GM12891 (cell line): ENCODE results near the gene TBX6.

Experiments
- POLR2A ChIP-seq: IDR thresholded peaks from 2 replicates; pipeline ENCODE4 v1.6.1; 2011; ENCODE audit warnings: low read depth, low read length, control low read depth
- POLR2AphosphoS5 ChIP-seq: IDR thresholded peaks from 2 replicates; pipeline ENCODE4 v1.6.1; 2011; ENCODE audit warnings: low read depth, low read length, control low read depth
- TAF1 ChIP-seq: IDR thresholded peaks from 2 replicates; pipeline ENCODE4 v1.6.1; 2011; ENCODE audit warnings: low read depth, low read length, control low read depth

GRCh38 chr16:30094541-30095165 is 2.9 kb upstream of the TBX6 start:
- TF ChIP-seq POLR2A (no peak), TAF1 (no peak), POLR2AphosphoS5 (no peak)
